Measurements from ENCODE around the gene RALB.

The RALB gene

GRCh38 chr2:120301284-120301683 lies 48.6 kb downstream of the RALB start:
- Histone ChIP-seq H2BK120ac (ENCODE audit: low read depth, low read length) (no peak overlapping the region), H3K18ac (ENCODE audit: low read depth in 1 of 2, low read length in 2 of 2) (no peak overlapping the region), H3K4ac (ENCODE audit: low read depth in 1 of 2, low read length in 2 of 2) (no peak overlapping the region), H3K9me3 (ENCODE audit: control insufficient read depth, low read length) (no peaks in the 10 kb centered on the region), H4K8ac (ENCODE audit: low read length) (no peak overlapping the region), H2BK5ac (ENCODE audit: low read depth, low read length, poor library complexity, severe bottlenecking) (no peak overlapping the region), H3K23ac (ENCODE audit: low read length in 2 of 2) (no peak overlapping the region), H3K79me1 (replicated peaks; ENCODE audit: low read length, poor library complexity, severe bottlenecking) (peaks cover 12% of the 10 kb centered on the region), H2BK12ac (ENCODE audit: low read length in 2 of 2) (no peak overlapping the region), H2AFZ (ENCODE audit: low read depth, low read length) (no peak overlapping the region), H4K91ac (ENCODE audit: low read length) (no peak overlapping the region), H3K4me2 (ENCODE audit: low read length, poor library complexity, severe bottlenecking) (no peak overlapping the region), H3K14ac (ENCODE audit: low read length in 2 of 2) (no peak overlapping the region), H3K27me3 (ENCODE audit: control insufficient read depth in 1 of 2, insufficient read depth in 1 of 2, low read length in 2 of 2) (no peaks in the 10 kb centered on the region), H2BK15ac (ENCODE audit: low read depth, poor library complexity, severe bottlenecking) (no peak overlapping the region), H3K9ac (ENCODE audit: low read length) (no peak overlapping the region), H3K4me1 (ENCODE audit: control insufficient read depth, insufficient read depth, low read depth, low read length) (peaks cover 9% of the 10 kb centered on the region), H2AK5ac (ENCODE audit: low read length, severe bottlenecking) (no peak overlapping the region), H3K4me3 (ENCODE audit: insufficient read depth in 1 of 2, low read depth in 1 of 2, low read length in 2 of 2) (no peak overlapping the region), H3K27ac (ENCODE audit: low read length, poor library complexity, severe bottlenecking) (no peak overlapping the region), H3K36me3 (ENCODE audit: control insufficient read depth in 1 of 2, insufficient read depth in 2 of 2, low read depth in 1 of 2, low read length in 2 of 2) (peaks cover 34 to 76% of the 10 kb centered on the region in 2 experiments)
- DNase-seq: no peak
- WGBS: 94% methylated on average over 5 of the region's 5 CpGs

- H2AK5ac ChIP-seq (ENCODE audit: low read length, severe bottlenecking): no peak overlapping the region
- no peak overlapping the region for H3K4me2 ChIP-seq (ENCODE audit: low read length, poor library complexity, severe bottlenecking)
- no peak for DNase-seq
- H3K79me1 ChIP-seq (replicated peaks; ENCODE audit: low read length, poor library complexity, severe bottlenecking): peaks cover 12% of the 10 kb centered on the region
- no peak overlapping the region for H3K4ac ChIP-seq (ENCODE audit: low read depth in 1 of 2, low read length in 2 of 2)
- H3K27ac ChIP-seq (ENCODE audit: low read length, poor library complexity, severe bottlenecking): no peak overlapping the region
- no peak overlapping the region for H3K9ac ChIP-seq (ENCODE audit: low read length)
- 97% methylated on average over 12 of the region's 12 CpGs for WGBS
- no peak overlapping the region for H2BK12ac ChIP-seq (ENCODE audit: low read length in 2 of 2)
- no peaks in the 10 kb centered on the region for H3K9me3 ChIP-seq (ENCODE audit: control insufficient read depth, low read length)
- no peak overlapping the region for H3K23ac ChIP-seq (ENCODE audit: low read length in 2 of 2)
- H3K18ac ChIP-seq (ENCODE audit: low read depth in 1 of 2, low read length in 2 of 2): no peak overlapping the region
- H4K91ac ChIP-seq (ENCODE audit: low read length): no peak overlapping the region
- peaks cover 9% of the 10 kb centered on the region for H3K4me1 ChIP-seq (ENCODE audit: control insufficient read depth, insufficient read depth, low read depth, low read length)
- no peak overlapping the region for H2BK120ac ChIP-seq (ENCODE audit: low read depth, low read length)
- H3K36me3 ChIP-seq (ENCODE audit: control insufficient read depth in 1 of 2, insufficient read depth in 2 of 2, low read depth in 1 of 2, low read length in 2 of 2): peaks cover 32 to 71% of the 10 kb centered on the region in 2 experiments
- no peaks in the 10 kb centered on the region for H3K27me3 ChIP-seq (ENCODE audit: control insufficient read depth in 1 of 2, insufficient read depth in 1 of 2, low read length in 2 of 2)
- H3K4me3 ChIP-seq (ENCODE audit: insufficient read depth in 1 of 2, low read depth in 1 of 2, low read length in 2 of 2): no peak overlapping the region
- H2BK5ac ChIP-seq (ENCODE audit: low read depth, low read length, poor library complexity, severe bottlenecking): no peak overlapping the region
- no peak overlapping the region for H2BK15ac ChIP-seq (ENCODE audit: low read depth, poor library complexity, severe bottlenecking)
- no peak overlapping the region for H2AFZ ChIP-seq (ENCODE audit: low read depth, low read length)
- peak overlapping the region in 1 of 2 experiments; percentile 37 for H3K14ac ChIP-seq (ENCODE audit: low read length in 2 of 2)
- H4K8ac ChIP-seq (ENCODE audit: low read length): no peak overlapping the region
Observed at GRCh38 chr2:120302301-120302700, 49.6 kb downstream of the RALB start.

GRCh38 chr2:120303177-120303576 lies 50.5 kb downstream of the RALB start:
- Histone ChIP-seq H3K4me1 (ENCODE audit: control insufficient read depth, insufficient read depth, low read depth, low read length) (peaks cover 7% of the 10 kb centered on the region), H4K8ac (ENCODE audit: low read length) (no peak overlapping the region), H2AK5ac (ENCODE audit: low read length, severe bottlenecking) (no peak overlapping the region), H3K18ac (ENCODE audit: low read depth in 1 of 2, low read length in 2 of 2) (no peak overlapping the region), H3K4me2 (ENCODE audit: low read length, poor library complexity, severe bottlenecking) (no peak overlapping the region), H4K91ac (ENCODE audit: low read length) (no peak overlapping the region), H3K9me3 (ENCODE audit: control insufficient read depth, low read length) (no peaks in the 10 kb centered on the region), H3K4me3 (ENCODE audit: insufficient read depth in 1 of 2, low read depth in 1 of 2, low read length in 2 of 2) (no peak overlapping the region), H3K27me3 (ENCODE audit: control insufficient read depth in 1 of 2, insufficient read depth in 1 of 2, low read length in 2 of 2) (no peaks in the 10 kb centered on the region), H2AFZ (ENCODE audit: low read depth, low read length) (no peak overlapping the region), H2BK12ac (ENCODE audit: low read length in 2 of 2) (no peak overlapping the region), H3K27ac (ENCODE audit: low read length, poor library complexity, severe bottlenecking) (no peak overlapping the region), H3K14ac (ENCODE audit: low read length in 2 of 2) (no peak overlapping the region), H3K4ac (ENCODE audit: low read depth in 1 of 2, low read length in 2 of 2) (no peak overlapping the region), H2BK120ac (ENCODE audit: low read depth, low read length) (no peak overlapping the region), H3K23ac (ENCODE audit: low read length in 2 of 2) (no peak overlapping the region), H2BK5ac (ENCODE audit: low read depth, low read length, poor library complexity, severe bottlenecking) (no peak overlapping the region), H3K36me3 (ENCODE audit: control insufficient read depth in 1 of 2, insufficient read depth in 2 of 2, low read depth in 1 of 2, low read length in 2 of 2) (peaks cover 29 to 64% of the 10 kb centered on the region in 2 experiments), H2BK15ac (ENCODE audit: low read depth, poor library complexity, severe bottlenecking) (no peak overlapping the region), H3K9ac (ENCODE audit: low read length) (no peak overlapping the region), H3K79me1 (replicated peaks; ENCODE audit: low read length, poor library complexity, severe bottlenecking) (peaks cover 9% of the 10 kb centered on the region)
- DNase-seq: no peak
- WGBS: 96% methylated on average over 5 of the region's 6 CpGs

DNA sequence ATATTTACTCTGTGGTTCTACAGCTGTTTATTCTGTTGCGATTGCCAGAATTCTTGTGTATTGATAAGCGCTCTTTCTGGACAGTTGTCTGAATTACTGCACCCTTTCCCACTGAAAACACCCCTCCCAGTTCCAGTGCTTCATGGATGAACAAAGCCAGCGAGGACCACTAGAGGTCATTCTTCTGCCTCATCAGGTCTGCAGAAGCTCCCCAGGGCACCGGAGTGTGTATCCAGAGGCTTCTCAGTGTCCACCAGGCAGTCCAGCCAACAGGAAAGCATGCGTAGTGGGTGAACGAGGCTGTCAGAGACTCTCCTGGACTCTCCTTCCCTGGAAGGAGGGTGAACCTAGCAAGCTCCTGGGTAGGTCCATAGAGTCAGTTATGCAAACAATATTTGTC lies 52.6 kb downstream of the RALB start:
- peak; percentile 26 for DNase-seq
- Histone ChIP-seq H2AK5ac (ENCODE audit: low read length, severe bottlenecking) (no peak overlapping the region), H4K8ac (ENCODE audit: low read length) (no peak overlapping the region), H3K4me2 (ENCODE audit: low read length, poor library complexity, severe bottlenecking) (no peak overlapping the region), H3K79me1 (replicated peaks; ENCODE audit: low read length, poor library complexity, severe bottlenecking) (peaks cover 6% of the 10 kb centered on the region), H3K4me1 (ENCODE audit: control insufficient read depth, insufficient read depth, low read depth, low read length) (peaks cover 3% of the 10 kb centered on the region), H2BK120ac (ENCODE audit: low read depth, low read length) (no peak overlapping the region), H2BK15ac (ENCODE audit: low read depth, poor library complexity, severe bottlenecking) (no peak overlapping the region), H2BK5ac (ENCODE audit: low read depth, low read length, poor library complexity, severe bottlenecking) (no peak overlapping the region), H3K9me3 (ENCODE audit: control insufficient read depth, low read length) (no peaks in the 10 kb centered on the region), H2AFZ (ENCODE audit: low read depth, low read length) (no peak overlapping the region), H3K14ac (ENCODE audit: low read length in 2 of 2) (no peak overlapping the region), H3K27ac (ENCODE audit: low read length, poor library complexity, severe bottlenecking) (no peak overlapping the region), H3K4me3 (ENCODE audit: insufficient read depth in 1 of 2, low read depth in 1 of 2, low read length in 2 of 2) (no peak overlapping the region), H2BK12ac (ENCODE audit: low read length in 2 of 2) (no peak overlapping the region), H3K36me3 (ENCODE audit: control insufficient read depth in 1 of 2, insufficient read depth in 2 of 2, low read depth in 1 of 2, low read length in 2 of 2) (peaks cover 29 to 47% of the 10 kb centered on the region in 2 experiments), H3K9ac (ENCODE audit: low read length) (no peak overlapping the region), H3K18ac (ENCODE audit: low read depth in 1 of 2, low read length in 2 of 2) (no peak overlapping the region), H3K23ac (ENCODE audit: low read length in 2 of 2) (no peak overlapping the region), H4K91ac (ENCODE audit: low read length) (no peak overlapping the region), H3K27me3 (ENCODE audit: control insufficient read depth in 1 of 2, insufficient read depth in 1 of 2, low read length in 2 of 2) (no peaks in the 10 kb centered on the region), H3K4ac (ENCODE audit: low read depth in 1 of 2, low read length in 2 of 2) (no peak overlapping the region)
- WGBS: 84% methylated on average over 6 of the region's 6 CpGs

Measured in mesenchymal stem cell (in vitro differentiated cells and primary cell).